Fibroblast of pulmonary artery (primary cell): ENCODE data around the gene RNF225.
"Not testable (repeated sequence)": the region's sequence is repeated elsewhere in the genome, so short reads cannot be mapped to it uniquely, and the experiment has no call there.

ENCODE experiments used
- DNase-seq: peaks from one replicate; pipeline ENCODE4 v3.0.0-alpha.2; 2010; ENCODE audit warnings: low read depth
- H3K4me3 ChIP-seq: replicated peaks from 2 replicates; pipeline ENCODE4 v1.5.1; 2011; ENCODE audit warnings: low read depth, mild to moderate bottlenecking, control low read depth, low read length, moderate library complexity
- CTCF ChIP-seq: IDR thresholded peaks from 2 replicates; pipeline ENCODE4 v1.5.1; 2011; ENCODE audit warnings: mild to moderate bottlenecking, control low read depth, low read length, inconsistent platforms; ENCODE audit errors: missing control alignments

RNF225 gene

GRCh38 chr19:58366585-58367430, 28.6 kb upstream of the RNF225 start:
- DNase-seq: no peak
- no peak overlapping the region for H3K4me3 ChIP-seq
- no peak for TF ChIP-seq CTCF

- no peak for DNase-seq
- H3K4me3 ChIP-seq: no peak overlapping the region
- TF ChIP-seq CTCF: no peak
Measured at GRCh38 chr19:58367698-58368454, 27.6 kb upstream of the RNF225 start.

- no peak for DNase-seq
- TF ChIP-seq CTCF: no peak
- H3K4me3 ChIP-seq: no peak overlapping the region
Measured at GRCh38 chr19:58368561-58369360, 26.7 kb upstream of the RNF225 start.

GRCh38 chr19:58372311-58373133, 22.9 kb upstream of the RNF225 start:
- H3K4me3 ChIP-seq: no peak overlapping the region
- no peak for DNase-seq
- TF ChIP-seq CTCF: peak; percentile 3

GRCh38 chr19:58374200-58374599, 21.3 kb upstream of the RNF225 start:
- no peak for TF ChIP-seq CTCF
- DNase-seq: peak; percentile 37
- H3K4me3 ChIP-seq: no peak overlapping the region

GRCh38 chr19:58376724-58377123, 18.7 kb upstream of the RNF225 start:
- not testable (repeated sequence) for H3K4me3 ChIP-seq
- DNase-seq: peak; percentile 45
